ENCODE measurements around the gene ZNF689.
"Not testable (repeated sequence)": the region's sequence is repeated elsewhere in the genome, so short reads cannot be mapped to it uniquely, and the experiment has no call there.

ZNF689 gene

DNA sequence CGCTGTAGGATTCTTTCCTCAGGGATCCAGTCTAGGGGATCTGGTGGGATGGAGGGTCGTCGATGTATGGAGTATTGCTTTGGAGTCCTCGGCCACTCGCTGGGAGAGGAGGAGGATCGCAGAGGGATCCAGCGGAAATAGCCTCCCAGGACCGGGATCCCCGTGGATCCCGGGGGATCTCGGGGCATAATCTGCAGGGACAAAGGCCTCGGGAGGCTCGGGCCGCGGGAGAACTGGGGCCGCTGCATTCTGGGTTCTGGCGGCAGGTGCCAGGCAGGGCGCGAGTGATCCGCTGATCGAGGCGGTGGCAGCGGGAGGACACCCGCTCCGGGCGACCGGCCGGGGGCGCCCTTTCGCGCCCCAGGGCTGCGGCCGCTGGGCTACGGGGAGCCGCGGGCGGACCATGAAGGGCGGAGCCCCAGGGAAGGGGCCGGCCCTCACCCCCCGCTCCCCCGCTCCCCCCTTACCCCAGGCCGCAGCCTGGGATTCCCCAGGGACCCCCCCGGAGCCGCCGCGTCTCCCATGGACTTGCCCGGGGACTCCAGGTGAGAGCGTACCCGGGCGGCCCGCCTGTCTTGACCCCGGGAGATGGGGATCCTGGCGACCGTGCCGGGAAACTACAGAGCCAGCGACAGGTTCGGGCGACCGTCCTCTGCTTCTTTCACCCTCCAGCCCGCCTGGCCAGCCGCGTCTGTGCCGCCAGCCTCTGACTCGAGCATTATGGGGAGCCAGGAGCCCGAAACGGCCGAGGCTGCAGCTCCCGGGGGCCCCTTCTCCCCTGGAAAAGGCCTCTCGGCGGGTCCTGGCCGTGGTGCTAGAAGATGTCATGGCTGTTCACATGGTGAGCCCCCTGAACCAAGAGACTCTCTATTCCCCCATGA, 41.2 kb upstream of the ZNF689 start:
- peak overlapping the region; percentile 71 for H3K4me3 ChIP-seq (ENCODE audit: low read depth, low read length)
- H3K4me1 ChIP-seq (ENCODE audit: control insufficient read depth, insufficient read depth, low read length) = peaks cover 4% of the 10 kb centered on the region; the same call in 1 of the 2 replicates
- H3K9ac ChIP-seq (ENCODE audit: low read length) = peak overlapping the region; percentile 63
- peaks cover 12% of the 10 kb centered on the region for H3K27me3 ChIP-seq (ENCODE audit: control insufficient read depth, insufficient read depth, low read length)
- peak overlapping the region; percentile 6; the same call in 1 of the 2 replicates for H3K27ac ChIP-seq (ENCODE audit: low read depth, low read length)
- no peaks in the 10 kb centered on the region for H3K9me3 ChIP-seq (ENCODE audit: control insufficient read depth, insufficient read depth, low read depth, low read length)
- H3K36me3 ChIP-seq (ENCODE audit: control insufficient read depth, insufficient read depth, low read length) = peaks cover 17% of the 10 kb centered on the region

DNA sequence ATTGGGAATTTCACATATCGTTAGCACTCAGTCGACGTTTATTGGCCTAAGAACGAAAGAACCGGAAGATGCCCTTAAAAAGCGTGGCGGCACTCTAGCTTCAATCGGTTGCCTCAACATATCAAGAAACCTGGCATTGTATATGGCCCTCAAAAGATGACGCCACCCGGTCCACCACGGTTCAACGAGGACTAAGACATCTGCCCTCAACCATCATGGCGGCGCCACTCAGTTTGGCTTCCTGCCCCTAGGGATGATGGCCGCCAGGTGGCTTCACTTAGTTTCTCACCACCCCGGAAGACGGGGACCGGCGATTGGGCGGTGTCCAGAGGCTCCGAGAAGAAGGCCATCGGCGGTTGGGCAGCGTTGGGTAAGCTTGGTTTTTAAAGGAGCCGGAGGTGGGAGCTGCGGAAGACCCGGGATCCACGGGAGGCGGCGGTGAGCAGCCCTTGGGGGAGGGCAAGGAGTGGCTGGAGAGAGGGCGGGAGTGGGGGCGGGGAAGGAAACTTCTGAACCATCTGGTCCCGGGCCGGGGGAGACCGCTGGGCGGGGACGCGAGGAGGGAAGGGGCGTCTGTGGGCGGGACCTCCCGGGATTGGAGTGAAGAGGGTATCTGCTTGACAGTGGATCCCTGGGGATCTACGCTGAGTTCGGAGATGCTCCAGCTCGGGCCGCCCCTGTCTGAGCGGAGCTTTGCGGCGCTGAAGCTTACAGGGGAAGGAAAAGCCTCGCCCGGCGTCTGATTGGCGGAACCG, 40.4 kb upstream of the ZNF689 start, which contains the start of gene PRR14:
Gene PRR14, plus strand, starts transcription at position 592 of the 755 bp plus-strand sequence. CDS start 686 bp downstream, outside the sequence.
- H3K4me3 ChIP-seq (ENCODE audit: low read depth, low read length) = peak within 1 kb of the TSS; percentile 71
- H3K27ac ChIP-seq (ENCODE audit: low read depth, low read length) = peak within 1 kb of the TSS; percentile 54
- peaks cover 14% of the 10 kb centered on the region for H3K27me3 ChIP-seq (ENCODE audit: control insufficient read depth, insufficient read depth, low read length)
- peaks cover 4% of the 10 kb centered on the region; the same call in 1 of the 2 replicates for H3K4me1 ChIP-seq (ENCODE audit: control insufficient read depth, insufficient read depth, low read length)
- peak within 1 kb of the TSS; percentile 63 for H3K9ac ChIP-seq (ENCODE audit: low read length)
- H3K9me3 ChIP-seq (ENCODE audit: control insufficient read depth, insufficient read depth, low read depth, low read length) = no peaks in the 10 kb centered on the region
- H3K36me3 ChIP-seq (ENCODE audit: control insufficient read depth, insufficient read depth, low read length) = peaks cover 12% of the 10 kb centered on the region

DNA sequence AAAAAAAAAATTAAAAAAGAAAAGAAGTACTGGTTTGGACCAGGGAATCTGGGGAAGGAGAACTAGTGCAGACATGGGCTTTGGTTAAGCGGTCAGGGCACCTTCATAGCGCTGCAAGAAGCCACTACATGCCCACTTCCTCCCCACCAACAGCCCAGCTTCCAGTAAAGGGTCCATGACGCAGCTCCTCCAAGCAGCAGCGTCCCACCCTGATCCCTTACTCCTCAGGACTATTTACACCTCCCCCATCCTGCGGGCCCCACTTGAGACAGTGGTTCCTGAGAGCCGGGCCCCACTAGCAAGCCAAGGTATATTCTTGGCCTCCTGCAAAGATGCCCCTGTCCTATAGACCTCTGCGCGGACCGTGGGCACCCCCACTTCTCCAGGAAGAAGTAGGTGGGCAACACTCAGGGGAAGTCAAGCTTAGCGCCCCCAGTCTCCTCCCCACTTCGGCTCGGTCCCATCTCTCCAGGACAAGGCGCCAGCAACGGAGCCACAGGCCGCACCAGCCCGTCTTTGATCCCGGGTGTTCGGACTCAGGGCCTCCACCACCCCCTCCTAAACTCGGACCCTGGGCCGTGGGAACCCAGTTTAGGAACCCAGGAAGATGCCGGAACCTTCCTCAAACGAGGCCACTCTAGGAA, 39.7 kb upstream of the ZNF689 start:
- Histone ChIP-seq H3K9me3 (ENCODE audit: control insufficient read depth, insufficient read depth, low read depth, low read length) (no peaks in the 10 kb centered on the region), H3K27me3 (ENCODE audit: control insufficient read depth, insufficient read depth, low read length) (peaks cover 15% of the 10 kb centered on the region), H3K27ac (ENCODE audit: low read depth, low read length) (peak overlapping the region; percentile 54), H3K36me3 (ENCODE audit: control insufficient read depth, insufficient read depth, low read length) (peaks cover 5% of the 10 kb centered on the region; the same call in 1 of the 2 replicates), H3K4me3 (ENCODE audit: low read depth, low read length) (peak overlapping the region; percentile 47), H3K4me1 (ENCODE audit: control insufficient read depth, insufficient read depth, low read length) (peaks cover 4% of the 10 kb centered on the region; the same call in 1 of the 2 replicates), H3K9ac (ENCODE audit: low read length) (peak overlapping the region; percentile 28)

DNA sequence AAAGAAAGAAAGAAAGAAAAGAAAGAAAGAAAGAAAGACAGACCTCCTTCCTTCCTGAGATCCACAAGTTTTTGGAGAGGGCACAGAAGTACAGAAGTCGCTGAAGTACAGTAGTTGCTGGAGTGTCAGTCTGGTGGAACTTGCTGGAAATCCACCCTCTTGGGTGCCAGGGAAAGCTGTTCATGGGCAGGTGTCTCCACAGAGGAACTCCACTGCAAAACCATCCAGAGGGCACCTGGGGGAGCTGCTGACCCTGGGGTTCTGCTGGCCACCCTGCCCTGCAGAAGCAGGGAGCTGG, 37.0 kb upstream of the ZNF689 start:
- H3K9ac ChIP-seq (ENCODE audit: low read length) = no peak overlapping the region
- peaks cover 15% of the 10 kb centered on the region for H3K27me3 ChIP-seq (ENCODE audit: control insufficient read depth, insufficient read depth, low read length)
- H3K27ac ChIP-seq (ENCODE audit: low read depth, low read length) = no peak overlapping the region
- H3K36me3 ChIP-seq (ENCODE audit: control insufficient read depth, insufficient read depth, low read length) = no peaks in the 10 kb centered on the region
- H3K9me3 ChIP-seq (ENCODE audit: control insufficient read depth, insufficient read depth, low read depth, low read length) = no peaks in the 10 kb centered on the region
- no peak overlapping the region for H3K4me3 ChIP-seq (ENCODE audit: low read depth, low read length)
- H3K4me1 ChIP-seq (ENCODE audit: control insufficient read depth, insufficient read depth, low read length) = peaks cover 4% of the 10 kb centered on the region; the same call in 1 of the 2 replicates

DNA sequence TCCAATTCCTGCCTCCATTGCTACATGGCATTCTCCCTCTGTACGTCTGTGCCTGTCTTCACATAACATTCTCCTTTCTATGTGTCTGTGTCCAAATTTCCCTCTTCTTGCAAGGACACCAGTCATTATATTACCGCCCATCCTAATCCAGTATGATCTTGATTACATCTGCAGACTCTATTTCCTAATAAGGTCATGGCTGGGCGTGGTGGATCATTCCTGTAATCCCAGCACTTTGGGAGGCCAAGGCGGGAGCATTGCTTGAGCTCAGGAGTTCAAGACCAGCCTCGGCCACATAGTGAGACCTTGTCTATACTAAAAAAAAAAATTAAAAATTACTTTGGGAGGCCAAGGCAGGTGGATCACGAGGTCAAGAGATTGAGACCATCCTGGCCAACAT, 35.5 kb upstream of the ZNF689 start:
- peaks cover 8% of the 10 kb centered on the region; the same call in 1 of the 2 replicates for H3K27me3 ChIP-seq (ENCODE audit: control insufficient read depth, insufficient read depth, low read length)
- H3K9ac ChIP-seq (ENCODE audit: low read length) = no peak overlapping the region
- no peak overlapping the region for H3K27ac ChIP-seq (ENCODE audit: low read depth, low read length)
- no peaks in the 10 kb centered on the region for H3K9me3 ChIP-seq (ENCODE audit: control insufficient read depth, insufficient read depth, low read depth, low read length)
- H3K4me3 ChIP-seq (ENCODE audit: low read depth, low read length) = no peak overlapping the region
- no peaks in the 10 kb centered on the region for H3K36me3 ChIP-seq (ENCODE audit: control insufficient read depth, insufficient read depth, low read length)
- no peaks in the 10 kb centered on the region for H3K4me1 ChIP-seq (ENCODE audit: control insufficient read depth, insufficient read depth, low read length)

DNA sequence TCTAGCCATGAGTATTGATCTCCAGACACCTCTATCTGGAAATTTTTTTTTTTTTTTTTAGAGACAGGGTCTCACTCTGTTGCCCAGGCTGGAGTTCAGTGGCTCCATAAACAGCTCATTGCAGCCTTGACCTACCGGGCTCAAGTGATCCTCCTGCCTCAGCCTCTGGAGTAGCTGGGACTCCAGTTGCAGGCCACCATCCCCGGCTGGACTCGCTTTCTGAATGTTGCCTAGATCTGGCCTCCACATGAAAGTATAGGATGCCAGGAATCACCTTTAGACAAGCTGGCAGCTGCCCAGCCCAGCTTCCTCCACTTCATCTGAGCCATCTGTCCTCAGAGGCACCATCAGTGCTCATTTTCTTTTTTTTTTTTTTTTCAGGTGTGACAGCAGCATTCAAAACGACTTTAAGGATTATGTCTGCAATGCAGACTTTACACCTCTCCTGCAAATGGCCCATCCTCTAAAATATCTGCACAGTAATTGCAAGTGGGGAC, 34.2 kb upstream of the ZNF689 start:
- H3K27ac ChIP-seq (ENCODE audit: low read depth, low read length) = no peak overlapping the region
- no peaks in the 10 kb centered on the region for H3K9me3 ChIP-seq (ENCODE audit: control insufficient read depth, insufficient read depth, low read depth, low read length)

DNA sequence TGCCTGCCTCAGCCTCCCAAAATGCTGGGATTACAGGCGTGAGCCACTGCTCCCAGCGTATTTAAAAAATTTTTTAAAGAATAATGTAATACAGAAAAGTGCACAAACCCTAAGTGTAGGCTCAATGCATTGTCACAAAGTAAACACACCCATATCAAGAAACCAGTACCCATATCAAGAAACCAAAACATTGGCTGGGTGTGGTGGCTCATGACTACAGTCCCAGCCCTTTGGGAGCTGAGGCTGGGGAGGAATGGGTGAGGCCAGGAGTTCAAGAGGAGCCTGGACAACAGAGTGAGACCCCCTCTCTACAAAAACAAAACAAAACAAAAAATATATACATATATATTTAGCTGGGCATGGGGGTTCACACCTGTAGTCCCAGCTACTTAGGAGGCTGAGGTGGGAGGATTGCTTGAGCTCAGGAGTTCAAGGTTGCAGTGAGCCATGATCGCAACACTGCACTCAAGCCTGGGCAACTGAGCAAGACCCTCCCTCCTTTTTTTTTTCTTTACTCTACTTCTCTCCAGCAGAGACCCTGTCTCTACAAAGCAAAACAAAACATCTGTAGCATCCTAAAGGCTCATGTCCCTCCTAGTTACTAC, 31.3 kb upstream of the ZNF689 start:
- Histone ChIP-seq H3K36me3 (ENCODE audit: control insufficient read depth, insufficient read depth, low read length) (no peaks in the 10 kb centered on the region), H3K27me3 (ENCODE audit: control insufficient read depth, insufficient read depth, low read length) (peaks cover 8% of the 10 kb centered on the region; the same call in 1 of the 2 replicates), H3K4me1 (ENCODE audit: control insufficient read depth, insufficient read depth, low read length) (no peaks in the 10 kb centered on the region), H3K4me3 (ENCODE audit: low read depth, low read length) (no peak overlapping the region), H3K9me3 (ENCODE audit: control insufficient read depth, insufficient read depth, low read depth, low read length) (no peaks in the 10 kb centered on the region), H3K27ac (ENCODE audit: low read depth, low read length) (no peak overlapping the region), H3K9ac (ENCODE audit: low read length) (no peak overlapping the region)

More for the DNA sequence above, 34.2 kb upstream of the ZNF689 start:
- Histone ChIP-seq H3K27me3 (ENCODE audit: control insufficient read depth, insufficient read depth, low read length) (peaks cover 8% of the 10 kb centered on the region; the same call in 1 of the 2 replicates), H3K9ac (ENCODE audit: low read length) (no peak overlapping the region), H3K4me1 (ENCODE audit: control insufficient read depth, insufficient read depth, low read length) (no peaks in the 10 kb centered on the region), H3K36me3 (ENCODE audit: control insufficient read depth, insufficient read depth, low read length) (no peaks in the 10 kb centered on the region), H3K4me3 (ENCODE audit: low read depth, low read length) (no peak overlapping the region)

DNA sequence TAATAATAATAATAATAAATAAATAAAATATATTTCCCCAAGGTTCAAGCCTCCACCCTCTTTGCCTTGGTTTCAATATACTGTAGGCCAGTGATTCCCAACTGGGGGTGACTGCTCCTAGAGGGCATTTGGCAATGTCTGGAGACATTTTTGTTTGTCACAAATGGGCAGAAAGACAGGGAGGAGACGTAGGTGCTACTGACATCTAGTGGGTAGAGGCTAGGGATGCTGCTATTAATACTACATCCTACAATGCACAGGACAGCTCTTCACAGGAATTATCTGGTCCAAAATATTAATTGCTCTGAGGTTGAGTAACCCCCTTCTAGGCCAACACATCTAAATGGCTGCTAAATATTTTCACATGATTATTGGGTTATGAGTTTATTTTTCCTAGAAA, 27.8 kb upstream of the ZNF689 start:
- Histone ChIP-seq H3K27me3 (ENCODE audit: control insufficient read depth, insufficient read depth, low read length) (no peaks in the 10 kb centered on the region; the same call in 1 of the 2 replicates), H3K4me3 (ENCODE audit: low read depth, low read length) (no peak overlapping the region), H3K36me3 (ENCODE audit: control insufficient read depth, insufficient read depth, low read length) (no peaks in the 10 kb centered on the region), H3K4me1 (ENCODE audit: control insufficient read depth, insufficient read depth, low read length) (no peaks in the 10 kb centered on the region), H3K9me3 (ENCODE audit: control insufficient read depth, insufficient read depth, low read depth, low read length) (no peaks in the 10 kb centered on the region), H3K9ac (ENCODE audit: low read length) (no peak overlapping the region), H3K27ac (ENCODE audit: low read depth, low read length) (no peak overlapping the region)

DNA sequence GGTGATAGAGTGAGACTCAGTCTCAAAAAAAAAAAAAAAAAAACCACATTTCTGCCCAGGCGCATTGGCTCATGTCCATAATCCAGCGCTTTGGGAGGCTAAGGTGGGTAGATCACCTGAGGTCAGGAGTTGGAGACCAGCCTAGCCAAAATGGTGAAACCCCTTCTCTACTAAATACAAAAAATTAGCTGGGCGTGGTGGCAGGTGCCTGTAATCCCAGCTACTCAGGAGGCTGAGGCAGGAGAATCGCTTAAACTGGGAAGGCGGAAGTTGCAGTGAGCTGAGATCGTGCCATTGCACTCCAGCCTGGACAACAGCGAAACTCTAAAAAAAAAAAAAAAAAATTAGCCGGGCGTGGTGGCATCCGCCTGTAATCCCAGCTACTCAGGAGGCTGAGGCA, 26.9 kb upstream of the ZNF689 start:
- H3K4me3 ChIP-seq (ENCODE audit: low read depth, low read length); H3K9ac ChIP-seq (ENCODE audit: low read length); H3K9me3 ChIP-seq (ENCODE audit: control insufficient read depth, insufficient read depth, low read depth, low read length); H3K36me3 ChIP-seq (ENCODE audit: control insufficient read depth, insufficient read depth, low read length); H3K27me3 ChIP-seq (ENCODE audit: control insufficient read depth, insufficient read depth, low read length); H3K27ac ChIP-seq (ENCODE audit: low read depth, low read length); H3K4me1 ChIP-seq (ENCODE audit: control insufficient read depth, insufficient read depth, low read length): not testable (repeated sequence)

DNA sequence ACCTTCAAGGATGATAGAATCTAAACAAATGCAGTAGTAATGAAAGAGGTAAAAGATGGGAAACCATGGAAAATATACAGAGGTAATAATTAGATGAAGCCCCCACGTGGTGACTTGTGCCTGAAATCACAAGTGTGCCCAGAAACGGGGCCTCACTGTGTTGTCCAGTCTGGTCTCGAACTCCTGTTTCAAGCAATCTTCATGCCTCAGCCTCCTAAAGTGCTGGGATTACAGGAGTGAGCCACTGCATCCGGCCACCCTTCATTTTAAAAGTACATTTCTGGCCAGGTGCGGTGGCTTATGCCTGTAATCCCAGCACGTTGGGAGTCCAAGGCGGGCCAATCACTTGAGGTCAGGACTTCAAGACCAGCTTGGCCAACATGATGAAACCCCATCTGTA, 26.4 kb upstream of the ZNF689 start:
- Histone ChIP-seq H3K27me3 (ENCODE audit: control insufficient read depth, insufficient read depth, low read length) (no peaks in the 10 kb centered on the region; the same call in 1 of the 2 replicates), H3K9ac (ENCODE audit: low read length) (no peak overlapping the region), H3K9me3 (ENCODE audit: control insufficient read depth, insufficient read depth, low read depth, low read length) (no peaks in the 10 kb centered on the region), H3K27ac (ENCODE audit: low read depth, low read length) (no peak overlapping the region), H3K4me1 (ENCODE audit: control insufficient read depth, insufficient read depth, low read length) (no peaks in the 10 kb centered on the region), H3K4me3 (ENCODE audit: low read depth, low read length) (no peak overlapping the region), H3K36me3 (ENCODE audit: control insufficient read depth, insufficient read depth, low read length) (no peaks in the 10 kb centered on the region)
